Spleen (tissue), 11 donors: ENCODE results near the gene CCNB1. TPM values are rescaled to one million over a fixed set of nuclear protein-coding genes. Genes with fewer than 3 reads are reported as not detected.
"Not testable (repeated sequence)": the region's sequence is repeated elsewhere in the genome, so short reads cannot be mapped to it uniquely, and the experiment has no call there.

ENCODE experiments used
- DNase-seq: peaks from one replicate; pipeline ENCODE4 v3.0.0-alpha.2; 2020
- H3K27ac ChIP-seq, 8 donors: fragments of 200-600 bp; sonication (generic) in 7 of 8; 1 replicate in 4 of 8; 2 replicates in 4 of 8; pipeline versions ENCODE4 v1.5.0 to v1.8.0; 2016 to 2021; ENCODE audit warnings: inconsistent platforms in 4 of 8, mild to moderate bottlenecking in 4 of 8, moderate library complexity in 1 of 8
- H3K27me3 ChIP-seq, 7 donors: fragments of 200-600 bp; sonication (generic) in 6 of 7; replicated peaks in 1 of 7; 1 replicate in 4 of 7; 2 replicates in 3 of 7; pipeline versions ENCODE4 v1.5.0 to v1.8.0; 2016 to 2021; ENCODE audit warnings: inconsistent platforms in 3 of 7, mild to moderate bottlenecking in 1 of 7
- H3K36me3 ChIP-seq, 6 donors: fragments of 200-600 bp; sonication (generic) in 5 of 6; 1 replicate in 4 of 6; 2 replicates in 2 of 6; pipeline versions ENCODE4 v1.5.0 to v1.8.0; 2016 to 2021; ENCODE audit warnings: inconsistent platforms in 2 of 6
- H3K4me1 ChIP-seq, 6 donors: fragments of 200-600 bp; sonication (generic) in 5 of 6; 1 replicate in 3 of 6; 2 replicates in 3 of 6; pipeline versions ENCODE4 v1.5.0 to v1.8.0; 2016 to 2021; ENCODE audit warnings: inconsistent platforms in 3 of 6
- H3K4me3 ChIP-seq, 8 donors: fragments of 200-600 bp; sonication (generic) in 7 of 8; 1 replicate in 4 of 8; 2 replicates in 4 of 8; pipeline versions ENCODE4 v1.5.0 to v1.8.0; 2016 to 2021; ENCODE audit warnings: inconsistent platforms in 4 of 8, mild to moderate bottlenecking in 4 of 8, moderate library complexity in 2 of 8
- H3K9me3 ChIP-seq, 8 donors: fragments of 200-600 bp; sonication (generic) in 7 of 8; 1 replicate in 4 of 8; 2 replicates in 4 of 8; pipeline versions ENCODE4 v1.5.0 to v1.8.0; 2016 to 2021; ENCODE audit warnings: inconsistent platforms in 4 of 8
- POLR2A ChIP-seq, 3 donors: fragments of 450-650 bp; IDR thresholded peaks; one replicate each; pipeline ENCODE4 v1.5.1; 2017; ENCODE audit warnings: antibody characterized with exemption in 3 of 3, mild to moderate bottlenecking in 1 of 3
- POLR2AphosphoS5 ChIP-seq, 3 donors: sonication (generic); formaldehyde crosslinking; IDR thresholded peaks; one replicate each; pipeline ENCODE4 v1.5.1; 2017; ENCODE audit warnings: antibody characterized with exemption in 3 of 3
- WGBS, 5 donors: extraction: QIAGEN DNeasy Blood & Tissue Kit in 3 of 5; methylation state at CpG; one replicate each; pipeline versions ENCODE4 v1.1.5 to v1.1.7; 2013 to 2018; 5-methylcytosine and 5-hydroxymethylcytosine counted together
- intact Hi-C: fragments of 100-400 bp; cut with DNase I; formaldehyde crosslinking; loops from one replicate; pipeline ENCODE4 v1.15.0; 2023; ENCODE audit warnings: low total_unique reads
- polyA plus RNA-seq, 3 donors: library from polyadenylated mRNA; stranded (reverse); fragments of 200-250 nt; gene quantifications; one replicate each; pipeline ENCODE4 v1.2.1, GENCODE V29; 2013
- total RNA-seq, 7 donors: library from RNA; depleted of rRNA in 3 of 7; stranded (reverse); fragments of >200 nt in 3 of 7; fragmentation: NEBNext Ultra II Directional in 4 of 7; extraction: Animal tissue kit (Norgen Biotek cat#: 25700) in 4 of 7; gene quantifications; one replicate each; pipeline versions ENCODE4 v1.1.0 to v1.2.1, GENCODE V29; 2016 to 2021
- TF ChIP-seq, protein P1 (sequence below), 11 experiments: fragments of 200-600 bp in 7 of 11; fragments of 450-650 bp in 4 of 11; sonication (generic) in 4 of 11; IDR thresholded peaks in 8 of 11; conservative IDR thresholded peaks in 3 of 11; 1 replicate in 7 of 11; 2 replicates in 4 of 11; pipeline versions ENCODE4 v1.4.0 to v1.8.0; 2016 to 2021; ENCODE audit warnings: antibody characterized with exemption in 11 of 11, inconsistent platforms in 4 of 11, mild to moderate bottlenecking in 1 of 11
- donor health status: healthy with polysubstance abuse.
- donor health status: DM: no; HTN: no; CAD: no; lungs with moderate emphysema.
- donor health status: DM: no; HTN: no; CAD: no.
- donor health status: Bipolar disorder and iron deficiency.
- donor health status: healthy.
- donor health status: DM: no; HTN: no; CAD: no.
- donor health status: DM: yes; HTN: yes; CAD: no.

Gene CCNB1
- total and polyA plus RNA-seq, 10 donors = 3.7 to 22.6 (median 11.2) TPM

- DNase-seq = no peak
- Histone ChIP-seq H3K36me3 (peaks cover 0 to 52% (median 14%) of the 10 kb centered on the region in 6 donors), H3K4me1 (no peaks in the 10 kb centered on the region), H3K27ac (no peak overlapping the region), H3K4me3 (no peak overlapping the region), H3K9me3 (no peaks in the 10 kb centered on the region), H3K27me3 (no peaks in the 10 kb centered on the region)
- intact Hi-C loops = no loop called here
- TF ChIP-seq, protein P1, sequence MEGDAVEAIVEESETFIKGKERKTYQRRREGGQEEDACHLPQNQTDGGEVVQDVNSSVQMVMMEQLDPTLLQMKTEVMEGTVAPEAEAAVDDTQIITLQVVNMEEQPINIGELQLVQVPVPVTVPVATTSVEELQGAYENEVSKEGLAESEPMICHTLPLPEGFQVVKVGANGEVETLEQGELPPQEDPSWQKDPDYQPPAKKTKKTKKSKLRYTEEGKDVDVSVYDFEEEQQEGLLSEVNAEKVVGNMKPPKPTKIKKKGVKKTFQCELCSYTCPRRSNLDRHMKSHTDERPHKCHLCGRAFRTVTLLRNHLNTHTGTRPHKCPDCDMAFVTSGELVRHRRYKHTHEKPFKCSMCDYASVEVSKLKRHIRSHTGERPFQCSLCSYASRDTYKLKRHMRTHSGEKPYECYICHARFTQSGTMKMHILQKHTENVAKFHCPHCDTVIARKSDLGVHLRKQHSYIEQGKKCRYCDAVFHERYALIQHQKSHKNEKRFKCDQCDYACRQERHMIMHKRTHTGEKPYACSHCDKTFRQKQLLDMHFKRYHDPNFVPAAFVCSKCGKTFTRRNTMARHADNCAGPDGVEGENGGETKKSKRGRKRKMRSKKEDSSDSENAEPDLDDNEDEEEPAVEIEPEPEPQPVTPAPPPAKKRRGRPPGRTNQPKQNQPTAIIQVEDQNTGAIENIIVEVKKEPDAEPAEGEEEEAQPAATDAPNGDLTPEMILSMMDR (IDR thresholded peaks at IDR 0.05 in 8 of 11, conservative IDR thresholded peaks at IDR 0.05 in 3 of 11) = no peak
- TF ChIP-seq POLR2A (IDR thresholded peaks at IDR 0.05) = no peak
- no peak for TF ChIP-seq POLR2AphosphoS5 (IDR thresholded peaks at IDR 0.05)
- WGBS, 5 donors = 68 to 90% (median 71%) methylated on average over 7 of the region's 7 CpGs
Observed at GRCh38 chr5:69134126-69134525, 32.8 kb upstream of the CCNB1 start.

DNA sequence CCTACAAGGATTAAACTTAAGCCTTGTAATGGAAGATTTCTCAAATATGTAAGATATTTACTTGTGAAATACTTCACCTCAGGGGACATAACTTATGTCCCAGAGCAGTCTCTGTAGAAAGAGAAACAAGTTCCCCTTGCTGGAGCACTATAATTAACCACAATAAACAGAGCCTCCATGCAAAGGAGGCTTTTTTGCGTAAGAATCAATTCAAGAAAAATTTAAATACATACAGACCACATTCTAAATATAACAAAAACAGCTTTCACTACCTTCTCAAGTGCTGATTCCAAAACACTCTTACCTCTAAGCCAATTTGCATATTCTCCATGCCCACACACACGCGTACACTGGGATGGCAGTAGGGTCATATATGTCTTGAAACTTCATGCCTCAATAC lies 30.7 kb upstream of the CCNB1 start:
- Histone ChIP-seq H3K27me3 (no peaks in the 10 kb centered on the region), H3K9me3 (peaks cover 0 to 10% (median 7%) of the 10 kb centered on the region in 8 donors), H3K27ac (peak overlapping the region in 1 of 8 donors; percentile 22), H3K4me1 (no peaks in the 10 kb centered on the region), H3K4me3 (no peak overlapping the region), H3K36me3 (peaks cover 0 to 32% (median 3%) of the 10 kb centered on the region in 6 donors)
- WGBS, 5 donors = 71 to 83% (median 75%) methylated on average over 3 of the region's 3 CpGs
- intact Hi-C loops = no loop called here
- no peak for DNase-seq
- TF ChIP-seq POLR2A (IDR thresholded peaks at IDR 0.05) = no peak
- TF ChIP-seq, protein P1 (IDR thresholded peaks at IDR 0.05 in 8 of 11, conservative IDR thresholded peaks at IDR 0.05 in 3 of 11) = no peak
- TF ChIP-seq POLR2AphosphoS5 (IDR thresholded peaks at IDR 0.05) = no peak

DNA sequence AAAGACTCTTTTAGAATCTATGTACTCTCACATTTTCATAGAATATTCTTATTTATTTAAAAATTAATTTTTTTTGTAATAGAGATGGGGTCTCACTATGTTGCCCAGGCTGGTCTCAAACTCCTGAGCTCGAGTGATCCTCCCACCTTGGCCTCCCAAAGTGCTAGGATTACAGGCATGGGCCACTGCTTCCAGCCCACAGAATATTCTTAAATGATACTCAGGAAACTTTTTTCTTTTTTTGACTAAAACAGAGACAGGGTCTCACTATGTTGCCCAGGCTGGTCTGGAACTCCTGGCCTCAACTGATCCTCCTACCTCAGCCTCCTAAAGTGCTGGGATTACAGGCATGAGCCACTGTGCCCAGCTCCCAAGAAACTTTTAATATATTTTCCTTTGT lies 29.7 kb upstream of the CCNB1 start:
- intact Hi-C loops, H3K27ac ChIP-seq, H3K4me1 ChIP-seq, DNase-seq, H3K27me3 ChIP-seq, H3K4me3 ChIP-seq: not testable (repeated sequence)
- Histone ChIP-seq H3K36me3 (peaks cover 0 to 23% (median under 1%) of the 10 kb centered on the region in 6 donors), H3K9me3 (peaks cover 0 to 12% (median 9%) of the 10 kb centered on the region in 8 donors)
- 91 to 100% (median 95%) methylated on average over 1 of the region's 1 CpG for WGBS, 5 donors

GRCh38 chr5:69137807-69138206 lies 29.1 kb upstream of the CCNB1 start:
- 95 to 99% (median 96%) methylated on average over 5 of the region's 5 CpGs for WGBS, 5 donors
- Histone ChIP-seq H3K4me3 (no peak overlapping the region), H3K9me3 (peaks cover 0 to 12% (median 9%) of the 10 kb centered on the region in 8 donors), H3K27ac (no peak overlapping the region), H3K4me1 (no peaks in the 10 kb centered on the region), H3K36me3 (peaks cover 0 to 17% (median 0%) of the 10 kb centered on the region in 6 donors), H3K27me3 (no peaks in the 10 kb centered on the region)
- intact Hi-C loops = no loop called here
- no peak for DNase-seq
- TF ChIP-seq POLR2A (IDR thresholded peaks at IDR 0.05) = no peak
- no peak for TF ChIP-seq POLR2AphosphoS5 (IDR thresholded peaks at IDR 0.05)
- TF ChIP-seq, protein P1 (IDR thresholded peaks at IDR 0.05 in 8 of 11, conservative IDR thresholded peaks at IDR 0.05 in 3 of 11) = no peak

DNA sequence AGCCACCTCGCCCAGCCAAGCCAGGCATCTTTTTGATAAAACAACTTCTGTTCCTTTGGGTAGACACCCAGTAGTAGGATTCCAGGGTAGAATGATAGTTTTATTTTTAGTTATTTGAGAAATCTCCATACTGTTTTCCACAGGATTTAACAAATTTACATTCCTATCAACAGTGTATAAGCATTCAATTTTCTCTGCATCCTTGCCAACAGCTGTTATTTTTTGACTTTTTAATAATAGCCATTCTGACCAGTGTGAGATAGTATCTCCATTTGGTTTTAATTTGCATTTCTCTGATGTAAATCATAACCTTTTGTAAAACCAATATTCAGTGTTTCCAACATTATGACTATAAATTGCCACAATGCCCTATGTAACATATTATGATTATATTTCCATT lies 28.2 kb upstream of the CCNB1 start:
- TF ChIP-seq POLR2AphosphoS5 (IDR thresholded peaks at IDR 0.05) = no peak
- TF ChIP-seq, protein P1 (IDR thresholded peaks at IDR 0.05 in 8 of 11, conservative IDR thresholded peaks at IDR 0.05 in 3 of 11) = no peak
- no peak for TF ChIP-seq POLR2A (IDR thresholded peaks at IDR 0.05)
- 94 to 100% (median 96%) methylated on average over 1 of the region's 1 CpG for WGBS, 5 donors
- no peak for DNase-seq
- Histone ChIP-seq H3K27ac (no peak overlapping the region), H3K27me3 (no peaks in the 10 kb centered on the region), H3K4me1 (no peaks in the 10 kb centered on the region), H3K4me3 (no peak overlapping the region), H3K36me3 (peaks cover 0 to 7% (median 0%) of the 10 kb centered on the region in 6 donors), H3K9me3 (peaks cover 0 to 12% (median 9%) of the 10 kb centered on the region in 8 donors)
- intact Hi-C loops = no loop called here

DNA sequence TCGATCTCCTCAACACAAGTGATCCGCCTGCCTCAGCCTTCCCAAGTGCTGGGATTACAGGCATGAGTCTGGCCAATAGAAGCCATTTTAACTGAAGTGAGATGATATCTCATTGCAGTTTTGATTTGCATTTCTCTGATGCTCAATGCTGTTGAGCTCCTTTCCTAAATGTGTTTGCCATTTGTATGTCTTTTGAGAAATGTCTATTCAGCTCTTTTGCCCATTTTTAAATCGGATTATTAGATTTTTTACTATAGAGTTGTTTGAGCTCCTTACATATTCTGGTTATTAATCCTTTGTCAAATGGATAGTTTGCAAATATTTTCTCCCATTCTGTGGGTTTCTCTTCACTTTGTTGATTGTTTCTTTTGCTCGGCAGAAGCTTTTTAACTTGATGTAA lies 26.7 kb upstream of the CCNB1 start:
- H3K9me3 ChIP-seq = peaks cover 0 to 12% (median 9%) of the 10 kb centered on the region in 8 donors
- DNase-seq, H3K27me3 ChIP-seq, H3K4me3 ChIP-seq, H3K4me1 ChIP-seq, H3K36me3 ChIP-seq, intact Hi-C loops, H3K27ac ChIP-seq: not testable (repeated sequence)
- 92 to 97% (median 93%) methylated on average over 4 of the region's 4 CpGs for WGBS, 5 donors
